Spleen (tissue), 11 donors: ENCODE data around the gene KHDRBS2. TPM values are rescaled to one million over a fixed set of nuclear protein-coding genes. Genes with fewer than 3 reads are reported as not detected.

Source experiments
- DNase-seq: peaks from one replicate; pipeline ENCODE4 v3.0.0-alpha.2; 2020
- H3K27ac ChIP-seq, 8 donors: fragments of 200-600 bp; sonication (generic) in 7 of 8; 1 replicate in 4 of 8; 2 replicates in 4 of 8; pipeline versions ENCODE4 v1.5.0 to v1.8.0; 2016 to 2021; ENCODE audit warnings: inconsistent platforms in 4 of 8, mild to moderate bottlenecking in 4 of 8, moderate library complexity in 1 of 8
- H3K27me3 ChIP-seq, 7 donors: fragments of 200-600 bp; sonication (generic) in 6 of 7; replicated peaks in 1 of 7; 1 replicate in 4 of 7; 2 replicates in 3 of 7; pipeline versions ENCODE4 v1.5.0 to v1.8.0; 2016 to 2021; ENCODE audit warnings: inconsistent platforms in 3 of 7, mild to moderate bottlenecking in 1 of 7
- H3K36me3 ChIP-seq, 6 donors: fragments of 200-600 bp; sonication (generic) in 5 of 6; 1 replicate in 4 of 6; 2 replicates in 2 of 6; pipeline versions ENCODE4 v1.5.0 to v1.8.0; 2016 to 2021; ENCODE audit warnings: inconsistent platforms in 2 of 6
- H3K4me1 ChIP-seq, 6 donors: fragments of 200-600 bp; sonication (generic) in 5 of 6; 1 replicate in 3 of 6; 2 replicates in 3 of 6; pipeline versions ENCODE4 v1.5.0 to v1.8.0; 2016 to 2021; ENCODE audit warnings: inconsistent platforms in 3 of 6
- H3K4me3 ChIP-seq, 8 donors: fragments of 200-600 bp; sonication (generic) in 7 of 8; 1 replicate in 4 of 8; 2 replicates in 4 of 8; pipeline versions ENCODE4 v1.5.0 to v1.8.0; 2016 to 2021; ENCODE audit warnings: inconsistent platforms in 4 of 8, mild to moderate bottlenecking in 4 of 8, moderate library complexity in 2 of 8
- H3K9me3 ChIP-seq, 8 donors: fragments of 200-600 bp; sonication (generic) in 7 of 8; 1 replicate in 4 of 8; 2 replicates in 4 of 8; pipeline versions ENCODE4 v1.5.0 to v1.8.0; 2016 to 2021; ENCODE audit warnings: inconsistent platforms in 4 of 8
- POLR2A ChIP-seq, 3 donors: fragments of 450-650 bp; IDR thresholded peaks; one replicate each; pipeline ENCODE4 v1.5.1; 2017; ENCODE audit warnings: antibody characterized with exemption in 3 of 3, mild to moderate bottlenecking in 1 of 3
- POLR2AphosphoS5 ChIP-seq, 3 donors: sonication (generic); formaldehyde crosslinking; IDR thresholded peaks; one replicate each; pipeline ENCODE4 v1.5.1; 2017; ENCODE audit warnings: antibody characterized with exemption in 3 of 3
- WGBS, 5 donors: extraction: QIAGEN DNeasy Blood & Tissue Kit in 3 of 5; methylation state at CpG; one replicate each; pipeline versions ENCODE4 v1.1.5 to v1.1.7; 2013 to 2018; 5-methylcytosine and 5-hydroxymethylcytosine counted together
- intact Hi-C: fragments of 100-400 bp; cut with DNase I; formaldehyde crosslinking; loops from one replicate; pipeline ENCODE4 v1.15.0; 2023; ENCODE audit warnings: low total_unique reads
- polyA plus RNA-seq, 3 donors: library from polyadenylated mRNA; stranded (reverse); fragments of 200-250 nt; gene quantifications; one replicate each; pipeline ENCODE4 v1.2.1, GENCODE V29; 2013
- total RNA-seq, 7 donors: library from RNA; depleted of rRNA in 3 of 7; stranded (reverse); fragments of >200 nt in 3 of 7; fragmentation: NEBNext Ultra II Directional in 4 of 7; extraction: Animal tissue kit (Norgen Biotek cat#: 25700) in 4 of 7; gene quantifications; one replicate each; pipeline versions ENCODE4 v1.1.0 to v1.2.1, GENCODE V29; 2016 to 2021
- TF ChIP-seq, protein P1 (sequence below), 11 experiments: fragments of 200-600 bp in 7 of 11; fragments of 450-650 bp in 4 of 11; sonication (generic) in 4 of 11; IDR thresholded peaks in 8 of 11; conservative IDR thresholded peaks in 3 of 11; 1 replicate in 7 of 11; 2 replicates in 4 of 11; pipeline versions ENCODE4 v1.4.0 to v1.8.0; 2016 to 2021; ENCODE audit warnings: antibody characterized with exemption in 11 of 11, inconsistent platforms in 4 of 11, mild to moderate bottlenecking in 1 of 11
- donor health status: healthy with polysubstance abuse.
- donor health status: DM: no; HTN: no; CAD: no; lungs with moderate emphysema.
- donor health status: DM: no; HTN: no; CAD: no.
- donor health status: Bipolar disorder and iron deficiency.
- donor health status: healthy.
- donor health status: DM: no; HTN: no; CAD: no.
- donor health status: DM: yes; HTN: yes; CAD: no.

The KHDRBS2 gene
- total and polyA plus RNA-seq, 10 donors = 1.0 to 11.7 (median 3.9) TPM

DNA sequence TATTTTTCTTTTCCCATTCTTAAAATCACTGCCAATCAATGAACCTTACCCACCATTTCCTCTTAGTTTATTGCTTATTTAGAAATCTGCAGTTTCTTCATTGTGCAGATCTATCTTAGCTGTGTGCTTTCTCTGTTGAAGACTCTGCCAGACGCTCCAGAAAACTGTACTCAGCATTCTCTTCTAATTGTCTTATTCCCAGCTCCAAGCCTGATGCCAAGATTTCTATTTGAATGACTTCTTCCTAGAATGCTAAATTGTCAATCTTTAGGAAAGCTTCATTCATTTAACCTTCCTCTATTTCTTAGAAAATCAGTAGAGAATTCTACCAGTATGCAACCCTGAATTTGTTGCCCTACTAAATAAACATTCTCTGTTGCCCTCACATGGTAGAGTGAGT is 308.9 kb downstream of the KHDRBS2 start:
- H3K27me3 ChIP-seq = no peaks in the 10 kb centered on the region
- WGBS, 5 donors = 44 to 81% (median 75%) methylated on average over 1 of the region's 1 CpG
- no peaks in the 10 kb centered on the region for H3K4me1 ChIP-seq
- intact Hi-C loops = no loop called here
- no peak overlapping the region for H3K27ac ChIP-seq
- no peak for DNase-seq
- no peaks in the 10 kb centered on the region for H3K9me3 ChIP-seq
- no peaks in the 10 kb centered on the region for H3K36me3 ChIP-seq
- no peak overlapping the region for H3K4me3 ChIP-seq
- TF ChIP-seq, protein P1, sequence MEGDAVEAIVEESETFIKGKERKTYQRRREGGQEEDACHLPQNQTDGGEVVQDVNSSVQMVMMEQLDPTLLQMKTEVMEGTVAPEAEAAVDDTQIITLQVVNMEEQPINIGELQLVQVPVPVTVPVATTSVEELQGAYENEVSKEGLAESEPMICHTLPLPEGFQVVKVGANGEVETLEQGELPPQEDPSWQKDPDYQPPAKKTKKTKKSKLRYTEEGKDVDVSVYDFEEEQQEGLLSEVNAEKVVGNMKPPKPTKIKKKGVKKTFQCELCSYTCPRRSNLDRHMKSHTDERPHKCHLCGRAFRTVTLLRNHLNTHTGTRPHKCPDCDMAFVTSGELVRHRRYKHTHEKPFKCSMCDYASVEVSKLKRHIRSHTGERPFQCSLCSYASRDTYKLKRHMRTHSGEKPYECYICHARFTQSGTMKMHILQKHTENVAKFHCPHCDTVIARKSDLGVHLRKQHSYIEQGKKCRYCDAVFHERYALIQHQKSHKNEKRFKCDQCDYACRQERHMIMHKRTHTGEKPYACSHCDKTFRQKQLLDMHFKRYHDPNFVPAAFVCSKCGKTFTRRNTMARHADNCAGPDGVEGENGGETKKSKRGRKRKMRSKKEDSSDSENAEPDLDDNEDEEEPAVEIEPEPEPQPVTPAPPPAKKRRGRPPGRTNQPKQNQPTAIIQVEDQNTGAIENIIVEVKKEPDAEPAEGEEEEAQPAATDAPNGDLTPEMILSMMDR (IDR thresholded peaks at IDR 0.05 in 8 of 11, conservative IDR thresholded peaks at IDR 0.05 in 3 of 11) = no peak
- TF ChIP-seq POLR2A (IDR thresholded peaks at IDR 0.05) (no peak), POLR2AphosphoS5 (IDR thresholded peaks at IDR 0.05) (no peak)

DNA sequence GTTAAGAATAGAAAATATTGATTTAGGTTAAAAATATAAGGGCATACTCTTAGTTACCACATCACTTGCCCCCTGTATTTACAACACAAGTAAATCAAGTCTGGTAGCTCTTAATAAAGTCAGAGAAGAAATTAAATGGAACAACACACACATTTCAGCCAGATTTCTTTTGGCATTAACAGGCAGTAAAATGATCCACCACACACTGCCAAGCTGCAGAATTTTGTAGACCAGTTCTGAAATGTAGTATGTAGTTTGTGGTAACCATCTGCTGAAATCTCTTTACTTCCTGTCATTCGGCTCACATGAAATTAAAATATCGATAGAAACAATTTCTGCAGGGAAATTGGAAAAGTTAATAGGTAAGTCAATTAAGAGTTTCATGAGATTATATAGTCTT is 326.8 kb downstream of the KHDRBS2 start:
- no peaks in the 10 kb centered on the region for H3K4me1 ChIP-seq
- no peak overlapping the region for H3K27ac ChIP-seq
- no peaks in the 10 kb centered on the region for H3K27me3 ChIP-seq
- 87 to 95% (median 91%) methylated on average over 2 of the region's 2 CpGs for WGBS, 5 donors
- intact Hi-C loops = no loop called here
- H3K36me3 ChIP-seq = peaks cover 0 to 11% (median 0%) of the 10 kb centered on the region in 6 donors
- TF ChIP-seq POLR2A (IDR thresholded peaks at IDR 0.05) = no peak
- TF ChIP-seq, protein P1 (IDR thresholded peaks at IDR 0.05 in 8 of 11, conservative IDR thresholded peaks at IDR 0.05 in 3 of 11) = no peak
- TF ChIP-seq POLR2AphosphoS5 (IDR thresholded peaks at IDR 0.05) = no peak
- H3K9me3 ChIP-seq = peaks cover 0 to 57% (median 24%) of the 10 kb centered on the region in 8 donors
- H3K4me3 ChIP-seq = no peak overlapping the region
- DNase-seq = no peak

DNA sequence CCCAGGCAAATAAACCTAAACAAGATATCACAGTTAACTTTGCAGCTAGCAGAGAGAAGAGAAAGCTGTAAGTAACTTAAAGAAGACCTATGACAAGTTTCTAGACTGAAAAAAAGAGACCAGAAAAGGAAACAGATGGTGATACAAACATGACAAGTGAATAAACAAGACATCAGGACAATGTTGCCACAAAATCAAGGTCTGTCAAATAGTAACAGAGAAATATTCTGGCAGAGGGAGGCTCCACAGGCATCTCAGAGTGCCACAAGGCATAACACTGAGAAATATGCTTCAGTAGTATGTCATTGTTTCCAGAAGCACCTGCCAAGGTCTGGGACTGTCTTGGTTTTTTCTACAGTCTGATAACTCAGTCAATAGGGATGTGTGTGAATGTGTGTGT is 332.2 kb downstream of the KHDRBS2 start:
- Histone ChIP-seq H3K4me3 (no peak overlapping the region), H3K4me1 (no peaks in the 10 kb centered on the region), H3K9me3 (peaks cover 0 to 33% (median 22%) of the 10 kb centered on the region in 8 donors), H3K27ac (no peak overlapping the region), H3K36me3 (peaks cover 0 to 11% (median 0%) of the 10 kb centered on the region in 6 donors), H3K27me3 (no peaks in the 10 kb centered on the region)
- intact Hi-C loops = no loop called here
- no peak for TF ChIP-seq POLR2A (IDR thresholded peaks at IDR 0.05)
- TF ChIP-seq POLR2AphosphoS5 (IDR thresholded peaks at IDR 0.05) = no peak
- TF ChIP-seq, protein P1 (IDR thresholded peaks at IDR 0.05 in 8 of 11, conservative IDR thresholded peaks at IDR 0.05 in 3 of 11) = no peak
- DNase-seq = no peak

DNA sequence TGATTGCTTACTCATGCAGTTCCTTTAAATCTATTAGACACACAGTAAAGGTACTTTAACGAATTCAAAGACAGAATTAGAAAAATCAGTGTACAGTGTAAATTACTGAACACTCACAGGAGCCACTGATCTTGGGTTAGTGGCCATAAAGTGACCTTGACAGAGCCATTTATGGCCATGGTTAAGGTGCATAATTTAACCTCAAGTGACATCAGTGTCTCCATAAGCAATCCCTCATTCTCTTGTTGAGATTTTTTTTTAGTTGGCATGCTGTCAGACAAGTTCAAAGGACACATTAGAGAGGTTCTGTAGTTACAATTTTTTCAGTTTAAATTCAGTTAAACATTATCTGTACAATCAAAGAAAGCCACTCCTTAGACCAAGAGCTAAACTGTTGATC is 334.4 kb downstream of the KHDRBS2 start:
- no peaks in the 10 kb centered on the region for H3K36me3 ChIP-seq
- intact Hi-C loops = no loop called here
- no peaks in the 10 kb centered on the region for H3K4me1 ChIP-seq
- TF ChIP-seq, protein P1 (IDR thresholded peaks at IDR 0.05 in 8 of 11, conservative IDR thresholded peaks at IDR 0.05 in 3 of 11) = no peak
- TF ChIP-seq POLR2AphosphoS5 (IDR thresholded peaks at IDR 0.05) = no peak
- TF ChIP-seq POLR2A (IDR thresholded peaks at IDR 0.05) = no peak
- peaks cover 0 to 10% (median 2%) of the 10 kb centered on the region in 8 donors for H3K9me3 ChIP-seq
- no peaks in the 10 kb centered on the region for H3K27me3 ChIP-seq
- H3K4me3 ChIP-seq = no peak overlapping the region
- H3K27ac ChIP-seq = no peak overlapping the region
- 41 to 68% (median 49%) methylated on average over 1 of the region's 1 CpG for WGBS, 5 donors
- no peak for DNase-seq
